ENCODE results near the gene SNX1. TPM values are rescaled to one million over a fixed set of nuclear protein-coding genes. Genes with fewer than 3 reads are reported as not detected.

Gene SNX1
- total RNA-seq, 1 experiment from 2014 or later, result 75.5 TPM

DNA sequence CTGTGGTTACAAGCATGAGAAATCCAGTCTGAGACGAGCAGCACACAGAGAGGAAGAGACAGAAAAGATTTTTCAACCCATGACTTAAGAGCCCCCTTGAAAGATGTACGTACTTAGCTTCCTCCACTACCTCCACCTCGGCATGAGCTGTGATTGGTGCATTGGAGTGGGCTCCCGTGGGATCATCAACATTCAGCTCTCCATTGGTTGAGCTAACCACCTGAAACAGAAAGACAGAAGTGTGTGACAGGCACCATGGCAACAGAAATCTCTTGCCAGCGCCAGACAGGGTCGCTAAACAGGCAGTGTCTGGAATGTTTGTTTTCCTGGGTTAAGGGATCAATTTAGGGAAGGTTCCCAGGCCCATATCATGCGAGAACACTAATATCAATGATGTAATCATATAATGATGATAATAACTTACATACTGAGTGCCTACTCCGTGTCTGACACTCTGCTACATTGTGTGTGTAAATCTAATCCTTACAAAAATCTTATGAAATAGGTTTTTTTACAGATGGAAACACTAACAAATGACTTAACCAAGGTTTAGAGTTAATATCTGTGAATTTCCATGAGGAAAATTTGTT, 84.5 kb downstream of the SNX1 start:
- in situ Hi-C loops (cut with HindIII; ENCODE audit: low pct_unique_long_range_greater_than_20kb, low sequenced_read_pairs), result no loop called here
- DNase-seq (ENCODE audit: low read depth, low spot score), result no peak

- in situ Hi-C loops (cut with HindIII; ENCODE audit: low pct_unique_long_range_greater_than_20kb, low sequenced_read_pairs), result no loop called here
- no peak for DNase-seq (ENCODE audit: low read depth, low spot score)
These were observed 87.1 kb downstream of the SNX1 start for GRCh38 chr15:64182859-64183370.

DNA sequence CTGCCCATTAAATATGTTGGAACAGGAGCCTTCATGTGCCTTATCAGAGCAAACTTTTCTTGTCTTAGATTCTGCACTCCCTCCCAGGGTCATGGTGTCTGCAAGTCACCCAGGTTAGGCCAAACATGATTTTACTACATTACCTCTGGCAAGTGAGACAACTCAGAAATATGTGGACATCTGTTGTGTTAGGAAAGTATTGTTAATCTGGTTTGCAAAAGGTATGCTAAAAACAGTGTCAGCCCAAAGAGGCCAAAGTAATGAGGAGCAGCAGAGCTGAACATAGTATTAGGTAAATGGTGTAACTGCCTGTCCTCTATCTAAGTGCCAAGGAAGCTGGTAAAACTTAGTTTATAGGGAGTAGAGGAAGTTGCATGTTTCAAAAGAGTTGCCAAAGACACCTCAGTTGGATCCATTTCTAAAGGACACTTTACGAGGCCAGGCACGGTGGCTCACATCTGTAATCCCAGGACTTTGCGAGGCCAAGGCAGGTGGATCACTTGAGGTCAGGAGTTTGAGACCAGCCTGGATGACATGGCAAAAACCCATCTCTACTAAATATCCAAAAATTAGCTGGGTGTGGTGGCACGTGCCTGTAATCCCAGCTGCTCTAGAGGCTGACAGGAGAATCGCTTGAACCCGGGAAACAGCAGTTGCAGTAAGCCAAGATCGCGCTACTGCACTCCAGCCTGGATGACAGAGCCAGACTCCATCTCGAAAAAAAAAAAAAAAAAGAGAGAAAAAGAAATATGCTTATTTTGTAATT, 89.5 kb downstream of the SNX1 start:
- in situ Hi-C loops (cut with HindIII; ENCODE audit: low pct_unique_long_range_greater_than_20kb, low sequenced_read_pairs), result no loop called here
- no peak for DNase-seq (ENCODE audit: low read depth, low spot score)

GRCh38 chr15:64187396-64188191, 91.8 kb downstream of the SNX1 start:
- no peak for DNase-seq (ENCODE audit: low read depth, low spot score)
- in situ Hi-C loops (cut with HindIII; ENCODE audit: low pct_unique_long_range_greater_than_20kb, low sequenced_read_pairs), result no loop called here

Small RNA genes lying within 50 kb of the gene (small RNA-seq; reads per million reads assigned to genes)
- 0 reads per million in 2 experiments for gene RF00019

Other genes with a start within 250 kb of the SNX1 start
- 0.69 and 2.3 TPM in 2 replicates for gene DAPK2, start 49.5 kb upstream of the SNX1 start, total RNA-seq (2014; rRNA removed; shearing (Covaris generic))
- 291 and 314 TPM in 2 replicates for gene CIAO2A, start 2.1 kb upstream of the SNX1 start, total RNA-seq (2014; rRNA removed; shearing (Covaris generic))
- gene SNX22, start 55.7 kb downstream of the SNX1 start, total RNA-seq (2014; rRNA removed; shearing (Covaris generic)), result 3.7 and 5.0 TPM in 2 replicates
- 1,210 and 1,292 TPM in 2 replicates for gene PPIB, start 67.0 kb downstream of the SNX1 start, total RNA-seq (2014; rRNA removed; shearing (Covaris generic))

Measured in SK-MEL-5 (cell line).